Measurements from ENCODE around the gene BMPR1A. TPM values are rescaled to one million over a fixed set of nuclear protein-coding genes. Genes with fewer than 3 reads are reported as not detected.
A peak's percentile ranks its signal among the peaks of the same experiment; 100 is the strongest.

BMPR1A gene
- total and polyA plus RNA-seq, 4 donors = 3.8 to 66.2 (median 19.7) TPM

DNA sequence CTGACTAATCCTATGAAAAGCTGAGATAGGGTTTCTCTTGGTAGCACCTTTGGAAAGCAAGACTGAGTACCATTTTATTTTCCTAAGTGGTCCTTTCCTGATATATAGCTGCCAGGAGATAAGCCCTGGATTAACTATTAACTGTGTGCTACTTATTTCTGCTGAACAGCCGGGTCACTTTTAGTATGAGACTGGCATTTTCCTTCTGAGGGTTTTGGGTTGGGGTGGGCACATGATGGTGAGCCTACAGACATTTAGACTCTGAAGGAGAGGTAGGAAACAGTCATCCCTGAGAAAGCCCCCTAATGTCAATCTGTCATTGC is 29.8 kb upstream of the BMPR1A start:
- peak overlapping the region in 1 of 2 donors; percentile 30 for H3K27ac ChIP-seq (ENCODE audit: low read depth in 1 of 2, low read length in 1 of 2)
- no peak for ATAC-seq (ENCODE audit: insufficient read depth, low FRiP score)

DNA sequence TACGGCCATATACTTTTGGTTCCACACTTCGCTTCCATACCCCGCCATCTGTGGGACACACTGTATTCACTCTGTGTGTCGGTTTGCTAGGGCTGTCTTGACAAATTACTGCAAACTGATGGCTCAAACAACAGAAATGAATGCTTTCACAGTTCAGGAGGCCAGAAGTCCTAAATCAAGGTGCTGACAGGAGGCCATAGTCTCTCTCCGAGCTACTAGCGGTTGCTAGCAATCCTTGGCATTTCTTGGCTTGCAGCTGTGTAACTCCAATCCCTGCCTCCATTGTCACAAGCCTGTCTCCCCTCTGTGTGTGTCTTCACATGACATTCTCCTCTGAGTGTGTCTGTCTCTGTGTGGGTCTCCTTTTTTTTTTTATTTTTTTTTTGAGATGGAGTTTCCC is 28.9 kb upstream of the BMPR1A start:
- no peak overlapping the region for H3K9ac ChIP-seq (ENCODE audit: insufficient read depth in 1 of 2, low read length in 2 of 2)
- TF ChIP-seq, protein P1, sequence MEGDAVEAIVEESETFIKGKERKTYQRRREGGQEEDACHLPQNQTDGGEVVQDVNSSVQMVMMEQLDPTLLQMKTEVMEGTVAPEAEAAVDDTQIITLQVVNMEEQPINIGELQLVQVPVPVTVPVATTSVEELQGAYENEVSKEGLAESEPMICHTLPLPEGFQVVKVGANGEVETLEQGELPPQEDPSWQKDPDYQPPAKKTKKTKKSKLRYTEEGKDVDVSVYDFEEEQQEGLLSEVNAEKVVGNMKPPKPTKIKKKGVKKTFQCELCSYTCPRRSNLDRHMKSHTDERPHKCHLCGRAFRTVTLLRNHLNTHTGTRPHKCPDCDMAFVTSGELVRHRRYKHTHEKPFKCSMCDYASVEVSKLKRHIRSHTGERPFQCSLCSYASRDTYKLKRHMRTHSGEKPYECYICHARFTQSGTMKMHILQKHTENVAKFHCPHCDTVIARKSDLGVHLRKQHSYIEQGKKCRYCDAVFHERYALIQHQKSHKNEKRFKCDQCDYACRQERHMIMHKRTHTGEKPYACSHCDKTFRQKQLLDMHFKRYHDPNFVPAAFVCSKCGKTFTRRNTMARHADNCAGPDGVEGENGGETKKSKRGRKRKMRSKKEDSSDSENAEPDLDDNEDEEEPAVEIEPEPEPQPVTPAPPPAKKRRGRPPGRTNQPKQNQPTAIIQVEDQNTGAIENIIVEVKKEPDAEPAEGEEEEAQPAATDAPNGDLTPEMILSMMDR (IDR thresholded peaks at IDR 0.05; ENCODE audit: control extremely low read depth, extremely low read depth) = no peak
- H3K27ac ChIP-seq (ENCODE audit: low read depth in 1 of 2, low read length in 1 of 2) = peak overlapping the region in 1 of 2 donors; percentile 28
- no peaks in the 10 kb centered on the region for H3K9me3 ChIP-seq (ENCODE audit: control insufficient read depth in 4 of 4, insufficient read depth in 3 of 4, low read length in 3 of 4)
- H3K27me3 ChIP-seq (ENCODE audit: control insufficient read depth in 3 of 3, insufficient read depth in 3 of 3, low read length in 2 of 3) = no peaks in the 10 kb centered on the region
- DNase-seq (no peak), ATAC-seq (ENCODE audit: insufficient read depth, low FRiP score) (no peak)
- H3K4me1 ChIP-seq (ENCODE audit: control insufficient read depth in 5 of 5, insufficient read depth in 5 of 5, low read length in 5 of 5) = peaks cover 0 to 2% (median 0%) of the 10 kb centered on the region in 5 donors
- no peak overlapping the region for H3K4me3 ChIP-seq
- 76 to 85% methylated on average over 6 of the region's 6 CpGs for WGBS, 2 donors
- H3K36me3 ChIP-seq (ENCODE audit: control insufficient read depth in 4 of 4, insufficient read depth in 4 of 4, low read length in 4 of 4) = no peaks in the 10 kb centered on the region

More for the DNA sequence above, 29.8 kb upstream of the BMPR1A start:
- Histone ChIP-seq H3K27me3 (ENCODE audit: control insufficient read depth in 3 of 3, insufficient read depth in 3 of 3, low read length in 2 of 3) (no peaks in the 10 kb centered on the region), H3K4me1 (ENCODE audit: control insufficient read depth in 5 of 5, insufficient read depth in 5 of 5, low read length in 5 of 5) (peaks cover 0 to 2% (median 0%) of the 10 kb centered on the region in 5 donors), H3K4me3 (no peak overlapping the region), H3K9ac (ENCODE audit: insufficient read depth in 1 of 2, low read length in 2 of 2) (no peak overlapping the region), H3K36me3 (ENCODE audit: control insufficient read depth in 4 of 4, insufficient read depth in 4 of 4, low read length in 4 of 4) (no peaks in the 10 kb centered on the region), H3K9me3 (ENCODE audit: control insufficient read depth in 4 of 4, insufficient read depth in 3 of 4, low read length in 3 of 4) (no peaks in the 10 kb centered on the region)
- peak in 2 of 3 donors; percentile 16 to 64 for DNase-seq
- TF ChIP-seq, protein P1 (IDR thresholded peaks at IDR 0.05; ENCODE audit: control extremely low read depth, extremely low read depth) = no peak
- 69 to 72% methylated on average over 1 of the region's 1 CpG for WGBS, 2 donors

DNA sequence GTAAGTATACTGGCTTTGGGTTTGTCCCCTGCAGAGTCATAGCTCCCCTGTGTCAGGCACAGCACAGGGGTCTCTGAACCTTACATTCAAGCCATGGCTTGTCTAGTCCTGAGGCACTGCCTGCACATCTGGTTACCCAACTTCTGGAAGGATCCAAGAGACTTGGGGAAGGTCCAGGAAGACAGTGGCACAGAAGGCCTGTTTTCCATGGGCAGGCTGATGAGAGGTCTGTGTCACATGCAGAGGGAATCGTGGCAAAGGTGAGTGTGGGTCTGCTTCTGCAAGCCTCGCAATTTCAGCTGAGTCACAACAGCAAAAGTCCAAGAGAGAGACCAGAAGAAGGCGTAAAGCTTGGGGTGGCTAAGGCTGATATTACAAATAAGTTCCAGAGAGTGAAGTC is 28.4 kb upstream of the BMPR1A start:
- H3K4me1 ChIP-seq (ENCODE audit: control insufficient read depth in 5 of 5, insufficient read depth in 5 of 5, low read length in 5 of 5) = peaks cover 0 to 5% (median under 1%) of the 10 kb centered on the region in 5 donors
- DNase-seq (no peak), ATAC-seq (ENCODE audit: insufficient read depth, low FRiP score) (no peak)
- no peaks in the 10 kb centered on the region for H3K36me3 ChIP-seq (ENCODE audit: control insufficient read depth in 4 of 4, insufficient read depth in 4 of 4, low read length in 4 of 4)
- TF ChIP-seq, protein P1 (IDR thresholded peaks at IDR 0.05; ENCODE audit: control extremely low read depth, extremely low read depth) = no peak
- WGBS, 2 donors = 82 to 87% methylated on average over 3 of the region's 3 CpGs
- no peak overlapping the region for H3K9ac ChIP-seq (ENCODE audit: insufficient read depth in 1 of 2, low read length in 2 of 2)
- H3K27ac ChIP-seq (ENCODE audit: low read depth in 1 of 2, low read length in 1 of 2) = no peak overlapping the region
- H3K9me3 ChIP-seq (ENCODE audit: control insufficient read depth in 4 of 4, insufficient read depth in 3 of 4, low read length in 3 of 4) = no peaks in the 10 kb centered on the region
- H3K4me3 ChIP-seq = no peak overlapping the region
- H3K27me3 ChIP-seq (ENCODE audit: control insufficient read depth in 3 of 3, insufficient read depth in 3 of 3, low read length in 2 of 3) = no peaks in the 10 kb centered on the region

DNA sequence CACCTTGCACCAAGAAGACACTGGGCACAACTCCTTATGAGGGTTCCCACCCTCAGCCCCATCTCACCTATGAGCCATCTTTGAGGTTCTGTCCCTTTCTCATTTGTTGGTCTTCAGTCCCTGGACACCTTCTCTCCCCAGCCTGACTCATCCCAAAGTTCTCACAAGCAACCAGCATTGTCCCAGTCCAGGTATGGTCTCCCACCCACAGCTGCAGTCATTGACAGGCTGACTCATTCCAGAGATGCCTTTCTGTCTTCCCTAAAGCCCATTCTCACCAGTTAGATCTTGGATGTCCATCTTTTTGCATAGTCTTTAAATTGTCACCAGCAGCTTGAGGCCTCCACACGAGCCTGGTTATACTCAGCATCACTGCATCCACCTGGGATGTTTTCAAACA is 26.7 kb upstream of the BMPR1A start:
- no peak overlapping the region for H3K4me3 ChIP-seq
- TF ChIP-seq, protein P1 (IDR thresholded peaks at IDR 0.05; ENCODE audit: control extremely low read depth, extremely low read depth) = no peak
- DNase-seq (no peak), ATAC-seq (ENCODE audit: insufficient read depth, low FRiP score) (no peak)
- H3K27me3 ChIP-seq (ENCODE audit: control insufficient read depth in 3 of 3, insufficient read depth in 3 of 3, low read length in 2 of 3) = no peaks in the 10 kb centered on the region
- no peak overlapping the region for H3K9ac ChIP-seq (ENCODE audit: insufficient read depth in 1 of 2, low read length in 2 of 2)
- no peaks in the 10 kb centered on the region for H3K36me3 ChIP-seq (ENCODE audit: control insufficient read depth in 4 of 4, insufficient read depth in 4 of 4, low read length in 4 of 4)
- H3K27ac ChIP-seq (ENCODE audit: low read depth in 1 of 2, low read length in 1 of 2) = no peak overlapping the region
- H3K4me1 ChIP-seq (ENCODE audit: control insufficient read depth in 5 of 5, insufficient read depth in 5 of 5, low read length in 5 of 5) = peaks cover 0 to 14% (median 4%) of the 10 kb centered on the region in 5 donors
- no peaks in the 10 kb centered on the region for H3K9me3 ChIP-seq (ENCODE audit: control insufficient read depth in 4 of 4, insufficient read depth in 3 of 4, low read length in 3 of 4)
- 83% methylated on average over 1 of the region's 1 CpG for WGBS, 2 donors
